GM19455 (cell line): Measurements from ENCODE around the gene PYGO1.
"Not testable (repeated sequence)": the region's sequence is repeated elsewhere in the genome, so short reads cannot be mapped to it uniquely, and the experiment has no call there.

ENCODE experiments used
- ATAC-seq: cut with Tn5 transposase; IDR thresholded peaks from one replicate; pipeline ENCODE4 v1.9.1; 2021; ENCODE audit not compliant: unreplicated experiment

The PYGO1 gene, protein sequence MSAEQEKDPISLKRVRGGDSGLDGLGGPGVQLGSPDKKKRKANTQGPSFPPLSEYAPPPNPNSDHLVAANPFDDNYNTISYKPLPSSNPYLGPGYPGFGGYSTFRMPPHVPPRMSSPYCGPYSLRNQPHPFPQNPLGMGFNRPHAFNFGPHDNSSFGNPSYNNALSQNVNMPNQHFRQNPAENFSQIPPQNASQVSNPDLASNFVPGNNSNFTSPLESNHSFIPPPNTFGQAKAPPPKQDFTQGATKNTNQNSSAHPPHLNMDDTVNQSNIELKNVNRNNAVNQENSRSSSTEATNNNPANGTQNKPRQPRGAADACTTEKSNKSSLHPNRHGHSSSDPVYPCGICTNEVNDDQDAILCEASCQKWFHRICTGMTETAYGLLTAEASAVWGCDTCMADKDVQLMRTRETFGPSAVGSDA

GRCh38 chr15:55588070-55588814 is at the start of gene PYGO1:
Gene PYGO1 (minus strand): TSS chr15:55588345. CDS start chr15:55587883, 462 bp downstream.
- no peak for ATAC-seq

DNA sequence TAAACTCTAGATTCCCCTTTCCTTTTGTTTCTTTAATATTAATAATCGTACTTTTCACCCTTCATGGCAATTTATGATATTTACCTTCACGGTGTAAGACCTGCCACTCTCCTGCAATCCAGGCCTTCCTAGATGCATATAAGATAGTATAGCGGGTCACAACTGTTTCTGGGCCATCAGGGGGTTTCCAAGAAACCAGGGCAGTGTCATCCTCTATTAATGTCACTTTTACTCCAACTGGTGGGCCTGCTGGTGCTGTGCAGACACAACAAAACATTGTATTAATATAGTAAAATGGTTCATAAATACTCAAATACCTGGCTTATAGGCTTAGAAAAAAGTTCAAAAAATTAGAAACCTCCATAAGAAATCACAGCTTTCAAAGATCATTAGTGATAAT is 48.9 kb upstream of the PYGO1 start:
- no peak for ATAC-seq

DNA sequence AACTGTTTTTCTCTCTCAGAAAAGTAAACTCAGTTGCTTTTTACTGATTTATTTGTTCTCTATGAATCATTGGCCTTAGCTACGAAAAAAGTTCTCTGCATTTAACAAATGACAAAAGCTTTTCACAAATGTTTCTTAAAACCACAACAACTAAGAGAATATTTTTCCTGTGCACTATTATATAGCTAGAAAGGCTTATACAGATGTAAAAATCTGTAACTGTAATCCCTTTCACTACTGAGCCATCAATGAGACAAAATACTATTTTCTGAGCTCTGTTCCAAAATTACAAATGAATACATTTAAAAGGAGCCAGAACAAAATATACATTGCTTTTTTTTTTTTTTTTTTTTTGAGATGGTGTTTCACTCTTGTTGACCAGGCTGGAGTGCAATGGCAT is 45.6 kb upstream of the PYGO1 start:
- no peak for ATAC-seq

DNA sequence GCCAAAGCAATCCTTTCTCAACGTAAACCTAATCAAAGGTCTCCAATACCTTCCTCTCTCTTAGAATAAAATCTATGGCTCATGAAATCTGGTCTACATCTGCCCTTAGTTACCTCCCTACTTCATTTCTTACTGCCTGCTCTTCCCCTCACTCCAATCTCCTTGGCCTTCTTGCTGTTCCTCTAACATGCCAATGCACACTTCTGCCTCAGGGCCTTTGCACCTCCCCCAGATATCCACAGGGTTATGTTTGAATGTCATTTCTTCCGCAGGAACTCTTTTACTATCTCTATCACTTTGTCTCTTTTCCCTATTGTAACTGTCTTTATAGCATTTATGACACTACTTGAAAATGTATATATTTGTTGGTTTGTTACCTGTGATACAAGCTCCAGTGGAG is 44.3 kb upstream of the PYGO1 start:
- no peak for ATAC-seq

- no peak for ATAC-seq
These were observed 42.7 kb upstream of the PYGO1 start for GRCh38 chr15:55630858-55631257.

DNA sequence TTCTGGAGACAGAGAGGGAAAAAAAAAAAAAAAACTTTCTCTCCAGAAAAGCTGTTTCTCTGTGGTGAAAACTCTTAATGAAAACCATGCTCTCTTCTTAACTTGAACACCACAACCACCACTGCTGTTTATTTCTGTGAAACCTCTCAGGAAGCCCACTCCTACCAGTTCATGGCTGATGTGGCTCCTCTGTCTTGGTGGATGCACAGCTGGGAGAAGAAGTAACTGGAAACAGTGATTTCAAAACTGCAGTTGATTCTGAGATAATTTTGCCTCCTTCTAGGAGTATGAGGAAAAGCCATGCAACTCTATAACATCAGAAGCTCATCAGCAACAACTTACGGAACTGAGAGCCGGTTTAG is 40.2 kb upstream of the PYGO1 start:
- ATAC-seq = no peak

GRCh38 chr15:55627730-55628368 is 39.7 kb upstream of the PYGO1 start:
- ATAC-seq = no peak

DNA sequence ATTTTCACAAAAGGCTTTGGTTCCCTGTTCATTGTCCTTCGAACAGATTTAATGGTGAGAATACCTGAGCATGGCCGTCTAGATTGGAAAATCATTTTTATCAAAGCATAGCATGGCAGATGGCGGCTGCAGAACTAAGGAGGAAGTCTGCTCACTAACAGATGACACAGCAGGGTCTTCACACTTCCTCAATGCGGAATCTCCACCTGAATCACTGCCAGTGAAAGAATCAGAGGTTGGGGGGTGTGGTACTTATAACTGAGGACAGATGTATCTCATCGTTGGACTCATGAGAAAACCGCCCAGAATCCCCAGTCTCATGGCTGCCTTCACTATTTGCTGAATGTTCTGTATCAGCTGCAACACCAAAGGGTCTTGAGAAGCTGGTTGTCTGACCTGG is 31.6 kb upstream of the PYGO1 start:
- no peak for ATAC-seq

DNA sequence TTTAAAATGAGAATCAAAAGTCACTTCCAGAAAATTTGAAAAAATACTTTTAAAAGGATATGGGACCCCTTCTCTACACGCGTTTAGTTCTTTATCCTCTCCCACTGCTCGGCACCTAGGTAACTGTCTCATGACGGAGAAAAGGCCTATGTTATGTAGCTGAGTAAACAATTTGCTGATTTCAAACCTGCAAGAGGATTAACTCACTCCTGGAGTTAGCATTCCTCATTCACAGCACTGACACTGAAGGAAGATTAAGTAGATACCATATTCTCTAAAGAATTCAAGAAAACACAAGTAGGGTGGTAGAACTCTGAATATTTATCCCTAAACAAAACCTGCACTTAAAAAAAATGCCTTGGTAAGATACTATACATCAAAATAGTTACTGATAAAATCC is 30.2 kb upstream of the PYGO1 start:
- ATAC-seq = no peak

- no peak for ATAC-seq
These were observed 27.3 kb upstream of the PYGO1 start for GRCh38 chr15:55615445-55615844.

- ATAC-seq = no peak
These were observed 25.6 kb upstream of the PYGO1 start for GRCh38 chr15:55613727-55614126.

DNA sequence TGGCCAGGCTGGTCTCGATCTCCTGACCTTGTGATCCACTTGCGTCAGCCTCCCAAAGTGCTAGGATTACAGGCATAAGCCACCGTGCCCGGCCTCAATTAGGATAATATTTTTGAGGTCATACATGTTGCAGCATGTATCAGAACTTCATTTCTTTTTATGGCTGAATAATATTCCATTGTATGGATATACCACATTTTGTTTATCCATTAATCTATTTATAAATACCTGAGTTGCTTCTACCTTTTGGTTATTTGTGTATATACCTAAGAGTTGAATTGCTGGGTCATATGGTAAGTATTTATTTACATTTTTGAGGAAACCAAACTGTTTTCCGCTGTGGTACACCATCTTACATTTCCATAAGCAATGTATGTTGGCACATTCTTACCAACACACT is 18.1 kb upstream of the PYGO1 start:
- ATAC-seq = no peak

DNA sequence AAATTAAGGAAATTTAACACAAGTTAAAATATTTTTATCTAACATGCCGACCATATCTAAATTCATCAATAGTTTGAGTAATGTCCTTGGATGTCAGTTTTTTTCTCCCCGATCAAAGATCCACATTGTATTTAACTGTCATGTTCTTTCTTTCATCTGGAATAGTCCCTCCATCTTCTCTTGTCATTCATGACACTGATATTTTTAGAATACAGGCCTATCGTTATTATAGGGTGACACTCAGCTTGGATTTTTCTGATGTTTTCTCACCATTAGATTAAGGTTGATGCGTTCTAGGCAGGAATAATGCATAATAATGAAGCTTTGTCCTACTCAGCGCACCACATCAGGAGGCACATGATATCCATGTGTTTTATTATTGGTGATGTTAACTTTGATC is 13.2 kb upstream of the PYGO1 start:
- ATAC-seq = no peak

DNA sequence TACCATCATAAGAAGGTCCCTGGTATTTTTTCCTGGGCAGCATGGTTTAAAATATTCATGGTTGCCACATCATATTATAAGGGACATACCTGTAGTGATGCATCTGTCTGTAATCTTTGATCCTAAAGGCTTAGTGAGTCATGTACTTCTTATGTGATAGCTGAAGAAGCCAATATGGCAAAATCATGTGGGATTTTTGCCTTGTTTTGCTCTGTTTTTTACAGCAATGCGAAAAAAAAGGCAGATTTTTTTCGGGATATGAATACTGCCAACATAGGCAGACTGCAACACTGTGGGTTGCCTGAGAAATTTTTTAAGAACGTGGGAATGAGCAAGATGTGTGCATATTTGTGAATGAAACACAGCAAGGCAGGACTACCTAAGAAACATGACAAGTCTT is 11.3 kb upstream of the PYGO1 start:
- ATAC-seq = no peak

- not testable (repeated sequence) for ATAC-seq
These were observed 4.9 kb upstream of the PYGO1 start for GRCh38 chr15:55593019-55593418.

- no peak for ATAC-seq
These were observed 2.6 kb upstream of the PYGO1 start for GRCh38 chr15:55590788-55591187.

GRCh38 chr15:55589287-55589686 is 1.1 kb upstream of the PYGO1 start:
- ATAC-seq = no peak

DNA sequence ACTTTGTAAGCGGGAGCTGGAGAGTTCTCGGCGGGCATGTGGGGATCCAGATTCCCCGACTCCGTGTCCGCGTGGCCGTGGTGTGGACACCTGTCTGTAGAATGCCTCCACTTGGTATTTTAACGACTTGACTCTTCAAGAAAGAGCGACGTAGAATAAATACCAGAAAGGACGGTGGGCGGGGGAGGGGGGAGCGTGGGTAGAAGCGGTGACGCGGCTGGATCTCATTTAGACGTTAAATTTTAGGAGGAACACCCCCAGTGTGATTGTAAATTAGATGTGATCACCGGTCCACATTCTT is 620 bp upstream of the PYGO1 start:
- no peak for ATAC-seq

GRCh38 chr15:55587321-55588069 is 650 bp downstream of the PYGO1 start:
- ATAC-seq = no peak

GRCh38 chr15:55586808-55587207 is 1.3 kb downstream of the PYGO1 start:
- no peak for ATAC-seq

- no peak for ATAC-seq
These were observed 11.2 kb downstream of the PYGO1 start for GRCh38 chr15:55576943-55577342.
